GM10248 (cell line): ENCODE data around the gene DTNB.

Experiments
- CTCF ChIA-PET: fragments of 300-600 bp; sonication (Branson Sonifier 250); formaldehyde crosslinking; extraction: SDS; loops from one replicate; lab custom pipeline; 2021; ENCODE audit warnings: antibody characterized with exemption; lab: Yijun Ruan, JAX
- POLR2A ChIA-PET: fragments of 350-650 bp; sonication (Branson Sonifier 250); formaldehyde crosslinking; extraction: SDS; loops from one replicate; lab custom pipeline; 2020; ENCODE audit warnings: antibody characterized with exemption; lab: Yijun Ruan, JAX
- DNase-seq: peaks from one replicate; pipeline ENCODE4 v3.0.0; 2012; ENCODE audit errors: extremely low spot score
- CTCF ChIP-seq: IDR thresholded peaks from 2 replicates; pipeline ENCODE4 v1.5.1; 2012; ENCODE audit warnings: mild to moderate bottlenecking, low read depth; ENCODE audit errors: extremely low read depth, missing control alignments, control extremely low read depth

DTNB gene

GRCh38 chr2:25478736-25479135 lies 194.6 kb downstream of the DTNB start:
- CTCF ChIA-PET = interaction anchor here (1.2 kb wide), 1 partner anchor 10 kb away, joined by 3 read pairs; no protein-coding TSS in a partner anchor
- POLR2A ChIA-PET = no interaction called here
- DNase-seq = no peak
- no peak for TF ChIP-seq CTCF

GRCh38 chr2:25473758-25474340 lies 199.5 kb downstream of the DTNB start:
- no peak for DNase-seq
- CTCF ChIA-PET = interaction anchor here (1.8 kb wide), 1 partner anchor 14 kb away, joined by 8 read pairs; no protein-coding TSS in a partner anchor

GRCh38 chr2:25473131-25473530 lies 200.2 kb downstream of the DTNB start:
- ChIA-PET CTCF (interaction anchor here (1.6 to 1.8 kb wide), 2 partner anchors 9 to 13 kb away, joined by 6 to 8 read pairs; no protein-coding TSS in a partner anchor), POLR2A (no interaction called here)
- no peak for DNase-seq
- no peak for TF ChIP-seq CTCF

More at GRCh38 chr2:25473758-25474340, 199.5 kb downstream of the DTNB start:
- TF ChIP-seq CTCF = no peak
- POLR2A ChIA-PET = no interaction called here

GRCh38 chr2:25470806-25471205 lies 202.6 kb downstream of the DTNB start:
- POLR2A ChIA-PET = no interaction called here
- TF ChIP-seq CTCF = no peak
- CTCF ChIA-PET = interaction anchor here (0.9 to 1.6 kb wide), 2 partner anchors 9 to 94 kb away, joined by 3 read pairs; no protein-coding TSS in a partner anchor
- DNase-seq = no peak

GRCh38 chr2:25467743-25468142 lies 205.6 kb downstream of the DTNB start:
- no peak for DNase-seq
- no peak for TF ChIP-seq CTCF
- ChIA-PET CTCF (interaction anchor here (1.3 to 2.4 kb wide), 5 partner anchors 11 to 233 kb away, joined by 3 to 7 read pairs (median 4); no protein-coding TSS in a partner anchor), POLR2A (no interaction called here)

- no peak for DNase-seq
- TF ChIP-seq CTCF = no peak
- ChIA-PET CTCF (no interaction called here), POLR2A (interaction anchor here (0.5 kb wide), 1 partner anchor 16 kb away, joined by 5 read pairs; no protein-coding TSS in a partner anchor)
These were observed 211.4 kb downstream of the DTNB start for GRCh38 chr2:25462021-25462420.
